Gastroesophageal sphincter (tissue), 3 donors: ENCODE measurements around the gene GCNT4.

ENCODE experiments used
- EP300 ChIP-seq: sonication (generic); formaldehyde crosslinking; IDR thresholded peaks from one replicate; pipeline ENCODE4 v1.6.1; 2017; ENCODE audit warnings: antibody characterized with exemption, mild to moderate bottlenecking
- POLR2A ChIP-seq, 2 donors: fragments of 450-650 bp; IDR thresholded peaks; one replicate each; pipeline ENCODE4 v1.6.1; 2017; ENCODE audit warnings: antibody characterized with exemption in 2 of 2, mild to moderate bottlenecking in 2 of 2, moderate library complexity in 1 of 2
- POLR2AphosphoS5 ChIP-seq: sonication (generic); formaldehyde crosslinking; IDR thresholded peaks from one replicate; pipeline ENCODE4 v1.6.1; 2017; ENCODE audit warnings: antibody characterized with exemption
- TF ChIP-seq, protein P1 (sequence below), 4 experiments: fragments of 200-600 bp in 2 of 4; fragments of 450-650 bp in 2 of 4; sonication (generic) in 1 of 4; IDR thresholded peaks; one replicate each; pipeline ENCODE4 v1.5.1; 2017 to 2019; ENCODE audit warnings: antibody characterized with exemption in 4 of 4, mild to moderate bottlenecking in 2 of 4, moderate library complexity in 2 of 4

DNA sequence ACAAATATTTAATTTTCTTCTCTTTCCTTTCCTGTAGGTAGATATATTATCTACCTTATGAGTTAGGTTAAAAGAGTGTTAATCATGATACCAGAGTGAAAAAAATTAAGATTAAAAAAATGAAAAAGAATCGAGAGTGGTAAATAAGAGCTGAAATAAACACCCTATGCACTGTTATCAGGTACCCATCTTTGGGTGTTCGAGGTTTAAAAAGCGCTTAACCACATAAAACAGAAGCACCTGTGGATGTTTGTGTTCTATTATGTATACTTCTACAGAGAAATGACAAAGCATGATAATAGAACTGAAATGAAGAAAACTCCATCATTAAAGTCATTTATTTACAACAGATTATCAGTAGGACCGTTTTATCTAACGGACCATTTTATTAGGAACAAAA, 25.7 kb upstream of the GCNT4 start:
- no peak for TF ChIP-seq POLR2A (IDR thresholded peaks at IDR 0.05)
- TF ChIP-seq, protein P1, sequence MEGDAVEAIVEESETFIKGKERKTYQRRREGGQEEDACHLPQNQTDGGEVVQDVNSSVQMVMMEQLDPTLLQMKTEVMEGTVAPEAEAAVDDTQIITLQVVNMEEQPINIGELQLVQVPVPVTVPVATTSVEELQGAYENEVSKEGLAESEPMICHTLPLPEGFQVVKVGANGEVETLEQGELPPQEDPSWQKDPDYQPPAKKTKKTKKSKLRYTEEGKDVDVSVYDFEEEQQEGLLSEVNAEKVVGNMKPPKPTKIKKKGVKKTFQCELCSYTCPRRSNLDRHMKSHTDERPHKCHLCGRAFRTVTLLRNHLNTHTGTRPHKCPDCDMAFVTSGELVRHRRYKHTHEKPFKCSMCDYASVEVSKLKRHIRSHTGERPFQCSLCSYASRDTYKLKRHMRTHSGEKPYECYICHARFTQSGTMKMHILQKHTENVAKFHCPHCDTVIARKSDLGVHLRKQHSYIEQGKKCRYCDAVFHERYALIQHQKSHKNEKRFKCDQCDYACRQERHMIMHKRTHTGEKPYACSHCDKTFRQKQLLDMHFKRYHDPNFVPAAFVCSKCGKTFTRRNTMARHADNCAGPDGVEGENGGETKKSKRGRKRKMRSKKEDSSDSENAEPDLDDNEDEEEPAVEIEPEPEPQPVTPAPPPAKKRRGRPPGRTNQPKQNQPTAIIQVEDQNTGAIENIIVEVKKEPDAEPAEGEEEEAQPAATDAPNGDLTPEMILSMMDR (IDR thresholded peaks at IDR 0.05) = no peak
- no peak for TF ChIP-seq POLR2AphosphoS5
- TF ChIP-seq EP300 = no peak
